Naive thymus-derived CD4-positive, alpha-beta T cell (primary cell): Measurements from ENCODE around the gene HINT2. TPM values are rescaled to one million over a fixed set of nuclear protein-coding genes. Genes with fewer than 3 reads are reported as not detected.

Source experiments
- ATAC-seq: fragments of 150-1000 bp; cut with Tn5 transposase; 2 replicates; pipeline ENCODE4 v1.10.0; 2021; ENCODE audit warnings: mild to moderate bottlenecking, moderate library complexity
- CTCF ChIA-PET: fragments of 350-600 bp; sonication (Branson Sonifier 250); formaldehyde crosslinking; loops from one replicate; lab custom pipeline; 2021; ENCODE audit warnings: antibody characterized with exemption; lab: Charles Lee
- POLR2A ChIA-PET: fragments of 350-600 bp; sonication (Branson Sonifier 250); formaldehyde crosslinking; loops from one replicate; lab custom pipeline; 2021; ENCODE audit warnings: antibody characterized with exemption, inconsistent platforms; lab: Charles Lee
- DNase-seq, 9 donors: peaks; one replicate each; pipeline versions ENCODE4 v3.0.0 to v3.0.0-alpha.2; 2020 to 2022; ENCODE audit warnings: mixed read lengths in 1 of 9
- H3K27ac ChIP-seq: one replicate; pipeline ENCODE4 v1.7.0; 2013; ENCODE audit warnings: mild to moderate bottlenecking, low read depth, low read length, moderate library complexity
- H3K27me3 ChIP-seq, 2 donors: one replicate each; pipeline ENCODE4 v1.7.0; 2013; ENCODE audit warnings: low read length in 2 of 2, mild to moderate bottlenecking in 2 of 2, moderate library complexity in 2 of 2; ENCODE audit not compliant: control insufficient read depth in 2 of 2, insufficient read depth in 2 of 2
- H3K36me3 ChIP-seq, 3 experiments: 1 replicate in 2 of 3; 2 replicates in 1 of 3; pipeline ENCODE4 v1.7.0; 2013; ENCODE audit warnings: low read length in 3 of 3, mild to moderate bottlenecking in 3 of 3, moderate library complexity in 1 of 3; ENCODE audit not compliant: insufficient read depth in 3 of 3, control insufficient read depth in 2 of 3
- H3K4me1 ChIP-seq, 2 donors: one replicate each; pipeline ENCODE4 v1.7.0; 2013; ENCODE audit warnings: low read length in 2 of 2, mild to moderate bottlenecking in 2 of 2, moderate library complexity in 1 of 2; ENCODE audit not compliant: control insufficient read depth in 2 of 2, insufficient read depth in 2 of 2
- H3K4me3 ChIP-seq: 2 replicates; pipeline ENCODE4 v1.7.0; 2013; ENCODE audit warnings: mild to moderate bottlenecking, low read length
- H3K9me3 ChIP-seq, 3 experiments: 1 replicate in 2 of 3; 2 replicates in 1 of 3; pipeline ENCODE4 v1.7.0; 2013; ENCODE audit warnings: low read length in 3 of 3; ENCODE audit not compliant: control insufficient read depth in 2 of 3
- H3K27ac Mint-ChIP-seq, 9 donors: one replicate each; pipeline ENCODE4 v1.8.0; 2020 to 2022; ENCODE audit warnings: mixed read lengths in 9 of 9, mild to moderate bottlenecking in 8 of 9, moderate library complexity in 5 of 9, inconsistent platforms in 2 of 9
- H3K27me3 Mint-ChIP-seq, 5 donors: one replicate each; pipeline ENCODE4 v1.8.0; 2021 to 2022; ENCODE audit warnings: mixed read lengths in 5 of 5, mild to moderate bottlenecking in 1 of 5
- H3K36me3 Mint-ChIP-seq, 5 donors: one replicate each; pipeline ENCODE4 v1.8.0; 2020 to 2022; ENCODE audit warnings: mixed read lengths in 5 of 5, mild to moderate bottlenecking in 3 of 5, inconsistent platforms in 1 of 5
- H3K4me1 Mint-ChIP-seq, 7 donors: one replicate each; pipeline ENCODE4 v1.8.0; 2020 to 2022; ENCODE audit warnings: mixed read lengths in 7 of 7, mild to moderate bottlenecking in 3 of 7, inconsistent platforms in 1 of 7
- H3K4me3 Mint-ChIP-seq, 10 donors: one replicate each; pipeline ENCODE4 v1.8.0; 2020 to 2022; ENCODE audit warnings: mild to moderate bottlenecking in 10 of 10, mixed read lengths in 10 of 10, moderate library complexity in 6 of 10, inconsistent platforms in 2 of 10
- H3K9me3 Mint-ChIP-seq, 11 donors: one replicate each; pipeline ENCODE4 v1.8.0; 2020 to 2022; ENCODE audit warnings: mixed read lengths in 11 of 11, mild to moderate bottlenecking in 4 of 11, inconsistent platforms in 1 of 11, moderate library complexity in 1 of 11
- intact Hi-C, 2 donors: fragments of 100-400 bp; cut with micrococcal nuclease; formaldehyde crosslinking; loops; one replicate each; pipeline ENCODE4 v1.15.1; 2023
- polyA plus RNA-seq, 2 donors: library from polyadenylated mRNA; unstranded; fragments of 300-500 nt; fragmentation: Illumina TruSeq; gene quantifications; one replicate each; pipeline ENCODE4 v1.2.3, GENCODE V29; 2021
- total RNA-seq, 6 experiments: library from RNA in 5 of 6; stranded (reverse) in 5 of 6; gene quantifications; 1 replicate in 5 of 6; 2 replicates in 1 of 6; pipeline ENCODE4 v1.2.3 and lab custom pipeline; 2021 to 2026

The HINT2 gene
- total and polyA plus RNA-seq, 7 experiments from 2014 or later: 14.3 to 74.5 (median 23.1) TPM

GRCh38 chr9:35834260-35835215 lies 19.7 kb upstream of the HINT2 start:
- H3K4me1 ChIP-seq: peaks cover 3 to 7% of the 10 kb centered on the region in 2 donors
- no peak overlapping the region for H3K4me3 ChIP-seq
- Mint-ChIP-seq H3K27ac (peak overlapping the region in 1 of 9 donors; percentile 34), H3K36me3 (no peaks in the 10 kb centered on the region), H3K4me1 (peaks cover 18 to 41% (median 31%) of the 10 kb centered on the region in 7 donors), H3K9me3 (no peaks in the 10 kb centered on the region), H3K4me3 (no peak overlapping the region), H3K27me3 (no peaks in the 10 kb centered on the region)
- H3K27ac ChIP-seq: no peak overlapping the region
- H3K9me3 ChIP-seq: no peaks in the 10 kb centered on the region
- H3K36me3 ChIP-seq: peaks cover 0 to 3% (median 0%) of the 10 kb centered on the region in 3 experiments
- no peak for ATAC-seq
- POLR2A ChIA-PET: no interaction called here
- no peaks in the 10 kb centered on the region for H3K27me3 ChIP-seq
- no peak for DNase-seq
- CTCF ChIA-PET: interaction anchor here (0.6 to 1.0 kb wide), 3 partner anchors 8 to 1383 kb away, joined by 3 to 6 read pairs (median 3); no protein-coding TSS in a partner anchor
- intact Hi-C loops: no loop called here

- ATAC-seq (no peak), DNase-seq (no peak)
- Mint-ChIP-seq H3K4me1 (peaks cover 16 to 45% (median 42%) of the 10 kb centered on the region in 7 donors), H3K27ac (no peak overlapping the region), H3K36me3 (no peaks in the 10 kb centered on the region), H3K27me3 (peaks cover 0 to 2% (median 0%) of the 10 kb centered on the region in 5 donors), H3K9me3 (no peaks in the 10 kb centered on the region), H3K4me3 (no peak overlapping the region)
- no peak overlapping the region for H3K4me3 ChIP-seq
- H3K27ac ChIP-seq: no peak overlapping the region
- intact Hi-C loops: no loop called here
- ChIA-PET POLR2A (interaction anchor here (1.2 kb wide), 1 partner anchor 10 kb away, joined by 3 read pairs; no protein-coding TSS in a partner anchor), CTCF (no interaction called here)
- peaks cover 0 to 3% (median 0%) of the 10 kb centered on the region in 3 experiments for H3K36me3 ChIP-seq
- no peaks in the 10 kb centered on the region for H3K9me3 ChIP-seq
- H3K27me3 ChIP-seq: no peaks in the 10 kb centered on the region
- H3K4me1 ChIP-seq: peaks cover 4 to 14% of the 10 kb centered on the region in 2 donors
Measured at GRCh38 chr9:35832814-35833213, 18.0 kb upstream of the HINT2 start.

GRCh38 chr9:35831040-35831439 lies 16.2 kb upstream of the HINT2 start:
- H3K36me3 ChIP-seq: peaks cover 0 to 3% (median 0%) of the 10 kb centered on the region in 3 experiments
- no peak overlapping the region for H3K27ac ChIP-seq
- Mint-ChIP-seq H3K27ac (peak overlapping the region in 3 of 9 donors; percentile 28 to 91 (median 81)), H3K4me3 (peak overlapping the region in 5 of 10 donors; percentile 7 to 80 (median 17)), H3K4me1 (peaks cover 19 to 49% (median 45%) of the 10 kb centered on the region in 7 donors), H3K9me3 (no peaks in the 10 kb centered on the region), H3K36me3 (no peaks in the 10 kb centered on the region), H3K27me3 (peaks cover 0 to 5% (median 0%) of the 10 kb centered on the region in 5 donors)
- no peak for DNase-seq
- no peaks in the 10 kb centered on the region for H3K9me3 ChIP-seq
- no peak for ATAC-seq
- H3K4me3 ChIP-seq: no peak overlapping the region
- H3K27me3 ChIP-seq: no peaks in the 10 kb centered on the region
- ChIA-PET CTCF (interaction anchor here (0.8 kb wide), 1 partner anchor 51 kb away, joined by 4 read pairs; no protein-coding TSS in a partner anchor), POLR2A (interaction anchor here (0.6 to 1.4 kb wide), 3 partner anchors 16 to 97 kb away, joined by 3 read pairs; partner anchors contain the start of gene SPAG8)
- H3K4me1 ChIP-seq: peaks cover 4 to 14% of the 10 kb centered on the region in 2 donors
- intact Hi-C loops: no loop called here

- Mint-ChIP-seq H3K4me1 (peaks cover 25 to 51% (median 46%) of the 10 kb centered on the region in 7 donors), H3K27me3 (peaks cover 0 to 5% (median 0%) of the 10 kb centered on the region in 5 donors)
Measured at GRCh38 chr9:35829764-35830096, 14.9 kb upstream of the HINT2 start.

GRCh38 chr9:35829084-35829763 lies 14.4 kb upstream of the HINT2 start, which contains the start of gene TMEM8B:
TSS of gene TMEM8B (plus strand) at chr9:35829228. CDS start at chr9:35829448, 220 bp downstream.
- ChIA-PET POLR2A (interaction anchor here (0.5 to 2.3 kb wide), 5 partner anchors 13 to 218 kb away, joined by 3 to 18 read pairs (median 3); partner anchors contain the start of gene SPAG8), CTCF (interaction anchor here (0.5 to 1.7 kb wide), 3 partner anchors 15 to 59 kb away, joined by 3 to 6 read pairs (median 4); partner anchors contain the start of gene HINT2)
- Mint-ChIP-seq H3K27ac (peak within 1 kb of the TSS; percentile 91 to 99 (median 94)), H3K4me3 (peak within 1 kb of the TSS; percentile 84 to 100 (median 94)), H3K4me1 (peaks cover 25 to 48% (median 43%) of the 10 kb centered on the region in 7 donors), H3K9me3 (no peaks in the 10 kb centered on the region), H3K36me3 (no peaks in the 10 kb centered on the region), H3K27me3 (peaks cover 0 to 5% (median 0%) of the 10 kb centered on the region in 5 donors)
- peaks cover 4 to 14% of the 10 kb centered on the region in 2 donors for H3K4me1 ChIP-seq
- H3K9me3 ChIP-seq: no peaks in the 10 kb centered on the region
- H3K36me3 ChIP-seq: no peaks in the 10 kb centered on the region
- H3K4me3 ChIP-seq: peak within 1 kb of the TSS; percentile 88
- no peaks in the 10 kb centered on the region for H3K27me3 ChIP-seq
- ATAC-seq (peak; percentile 95), DNase-seq (peak; percentile 80 to 95 (median 88))
- intact Hi-C loops: loop anchor here (1.0 to 5.0 kb wide), 7 partner anchors 14 to 363 kb away; partner anchors contain the start of genes HINT2 (in 2 of the 2) and CLTA (in 1 of the 2)
- H3K27ac ChIP-seq: peak within 1 kb of the TSS; percentile 94

More at GRCh38 chr9:35829764-35830096, 14.9 kb upstream of the HINT2 start:
- Histone ChIP-seq H3K27me3 (no peaks in the 10 kb centered on the region), H3K27ac (peak overlapping the region; percentile 94), H3K4me1 (peaks cover 4 to 14% of the 10 kb centered on the region in 2 donors), H3K4me3 (peak overlapping the region; percentile 88), H3K36me3 (no peaks in the 10 kb centered on the region), H3K9me3 (no peaks in the 10 kb centered on the region)
- intact Hi-C loops: loop anchor here (1.0 to 5.0 kb wide), 7 partner anchors 14 to 363 kb away; partner anchors contain the start of genes HINT2 (in 2 of the 2) and CLTA (in 1 of the 2)
- POLR2A ChIA-PET: interaction anchor here (1.4 to 2.3 kb wide), 2 partner anchors 12 to 17 kb away, joined by 3 to 18 read pairs; partner anchors contain the start of gene SPAG8
- peak overlapping the region; percentile 79 to 92 (median 90) for H3K27ac Mint-ChIP-seq
- ATAC-seq: no peak
- peak overlapping the region; percentile 78 to 90 (median 84) for H3K4me3 Mint-ChIP-seq
- CTCF ChIA-PET: no interaction called here
- H3K9me3 Mint-ChIP-seq: no peaks in the 10 kb centered on the region
- no peak for DNase-seq
- no peaks in the 10 kb centered on the region for H3K36me3 Mint-ChIP-seq
